MM.1S (cell line): ENCODE results near the gene NACAD.

ENCODE experiments used
- DNase-seq: peaks from one replicate; pipeline ENCODE4 v3.0.0-alpha.2; 2015
- H2AFZ ChIP-seq: fragments of 300-600 bp; sonication (generic); 2 replicates; pipeline ENCODE4 v1.6.0; 2016; ENCODE audit warnings: antibody characterized with exemption, low read length
- H3F3A ChIP-seq: fragments of 300-600 bp; sonication (generic); 2 replicates; pipeline ENCODE4 v1.6.1; 2016; ENCODE audit warnings: mild to moderate bottlenecking, antibody characterized with exemption, low read length, moderate library complexity, mixed read lengths; ENCODE audit not compliant: insufficient read depth
- H3K27ac ChIP-seq: fragments of 300-600 bp; sonication (generic); 2 replicates; pipeline ENCODE4 v1.5.1; 2016; ENCODE audit warnings: mild to moderate bottlenecking, low read length
- H3K27me3 ChIP-seq: fragments of 300-600 bp; sonication (generic); replicated peaks from 2 replicates; pipeline ENCODE4 v1.6.0; 2016; ENCODE audit warnings: low read length; ENCODE audit not compliant: insufficient read depth
- H3K36me3 ChIP-seq: fragments of 300-600 bp; sonication (generic); replicated peaks from 2 replicates; pipeline ENCODE4 v1.6.1; 2016; ENCODE audit warnings: mild to moderate bottlenecking, low read length, mixed read lengths; ENCODE audit not compliant: insufficient read depth
- H3K4me1 ChIP-seq: fragments of 300-600 bp; sonication (generic); 2 replicates; pipeline ENCODE4 v1.6.1; 2016; ENCODE audit warnings: low read length, mixed read lengths
- H3K4me2 ChIP-seq: fragments of 300-600 bp; sonication (generic); 2 replicates; pipeline ENCODE4 v1.6.0; 2016; ENCODE audit warnings: low read depth, low read length
- H3K4me3 ChIP-seq: fragments of 300-600 bp; sonication (generic); 2 replicates; pipeline ENCODE4 v1.5.1; 2016; ENCODE audit warnings: low read length, mixed read lengths
- H3K79me2 ChIP-seq: fragments of 300-600 bp; sonication (generic); 2 replicates; pipeline ENCODE4 v1.6.1; 2016; ENCODE audit warnings: mixed run types, low read length, mixed read lengths
- H3K9ac ChIP-seq: fragments of 300-600 bp; sonication (generic); 2 replicates; pipeline ENCODE4 v1.6.1; 2016; ENCODE audit warnings: low read length, mixed read lengths
- H3K9me2 ChIP-seq: fragments of 300-600 bp; sonication (generic); replicated peaks from 2 replicates; pipeline ENCODE4 v1.6.1; 2016; ENCODE audit warnings: mild to moderate bottlenecking, low read length, mixed read lengths; ENCODE audit not compliant: insufficient read depth
- H3K9me3 ChIP-seq: fragments of 300-600 bp; sonication (generic); replicated peaks from 2 replicates; pipeline ENCODE4 v1.6.1; 2016; ENCODE audit warnings: mild to moderate bottlenecking, low read length, mixed read lengths; ENCODE audit not compliant: insufficient read depth
- H4K20me1 ChIP-seq: fragments of 300-600 bp; sonication (generic); 2 replicates; pipeline ENCODE4 v1.6.1; 2016; ENCODE audit warnings: mild to moderate bottlenecking, low read length, moderate library complexity, mixed read lengths; ENCODE audit not compliant: insufficient read depth
- EZH2 ChIP-seq: fragments of 300-600 bp; sonication (generic); optimal IDR thresholded peaks from 2 replicates; pipeline ENCODE3; 2017; ENCODE audit warnings: low read depth, mild to moderate bottlenecking, antibody characterized with exemption, low read length, mixed read lengths
- EZH2phosphoT487 ChIP-seq: fragments of 300-600 bp; sonication (generic); IDR thresholded peaks from 2 replicates; pipeline ENCODE4 v1.6.1; 2018; ENCODE audit warnings: antibody characterized with exemption, low read length
- TF ChIP-seq, protein P1 (sequence below): fragments of 300-600 bp; sonication (generic); IDR thresholded peaks from 2 replicates; pipeline ENCODE4 v1.5.1; 2016; ENCODE audit warnings: antibody characterized with exemption, low read length, mixed read lengths

Gene NACAD

GRCh38 chr7:45054442-45054841, 34.3 kb downstream of the NACAD start:
- Histone ChIP-seq H2AFZ (no peak overlapping the region), H3K4me3 (no peak overlapping the region), H3K27ac (no peak overlapping the region), H3K9me3 (no peaks in the 10 kb centered on the region), H3K9me2 (no peaks in the 10 kb centered on the region), H3K79me2 (peaks cover 98% of the 10 kb centered on the region), H4K20me1 (peaks cover 18% of the 10 kb centered on the region; the same call in 1 of the 2 replicates), H3K4me2 (no peak overlapping the region), H3K4me1 (0 out of 2 replicates have a peak, but pooled peaks cover 6% of the 10 kb centered on the region), H3F3A (no peaks in the 10 kb centered on the region), H3K27me3 (no peaks in the 10 kb centered on the region), H3K36me3 (peaks cover 12% of the 10 kb centered on the region; the same call in 1 of the 2 replicates), H3K9ac (no peak overlapping the region)
- DNase-seq, result no peak
- TF ChIP-seq, protein P1, sequence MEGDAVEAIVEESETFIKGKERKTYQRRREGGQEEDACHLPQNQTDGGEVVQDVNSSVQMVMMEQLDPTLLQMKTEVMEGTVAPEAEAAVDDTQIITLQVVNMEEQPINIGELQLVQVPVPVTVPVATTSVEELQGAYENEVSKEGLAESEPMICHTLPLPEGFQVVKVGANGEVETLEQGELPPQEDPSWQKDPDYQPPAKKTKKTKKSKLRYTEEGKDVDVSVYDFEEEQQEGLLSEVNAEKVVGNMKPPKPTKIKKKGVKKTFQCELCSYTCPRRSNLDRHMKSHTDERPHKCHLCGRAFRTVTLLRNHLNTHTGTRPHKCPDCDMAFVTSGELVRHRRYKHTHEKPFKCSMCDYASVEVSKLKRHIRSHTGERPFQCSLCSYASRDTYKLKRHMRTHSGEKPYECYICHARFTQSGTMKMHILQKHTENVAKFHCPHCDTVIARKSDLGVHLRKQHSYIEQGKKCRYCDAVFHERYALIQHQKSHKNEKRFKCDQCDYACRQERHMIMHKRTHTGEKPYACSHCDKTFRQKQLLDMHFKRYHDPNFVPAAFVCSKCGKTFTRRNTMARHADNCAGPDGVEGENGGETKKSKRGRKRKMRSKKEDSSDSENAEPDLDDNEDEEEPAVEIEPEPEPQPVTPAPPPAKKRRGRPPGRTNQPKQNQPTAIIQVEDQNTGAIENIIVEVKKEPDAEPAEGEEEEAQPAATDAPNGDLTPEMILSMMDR, result no peak
- no peak for TF ChIP-seq EZH2phosphoT487
- no peak for TF ChIP-seq EZH2

DNA sequence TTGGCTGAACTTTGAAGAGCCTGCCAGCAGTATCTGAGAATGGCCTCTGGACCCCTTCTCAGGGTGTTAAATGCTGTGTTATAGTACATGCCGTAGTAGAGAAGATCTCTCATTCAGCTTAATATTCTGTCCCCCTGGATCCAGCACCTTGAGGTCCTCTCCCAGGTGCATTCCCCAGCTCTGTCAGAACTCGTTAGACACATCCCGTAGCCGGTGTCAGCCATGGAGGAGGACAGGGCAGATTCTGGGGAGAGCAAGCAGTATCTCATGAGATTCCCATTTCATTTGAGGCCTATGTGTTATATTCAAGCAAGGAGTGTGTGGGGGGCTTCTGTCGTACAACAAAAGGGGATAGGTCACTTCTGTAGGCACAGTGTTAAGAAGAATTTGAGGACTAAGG, 34.8 kb downstream of the NACAD start:
- no peak for TF ChIP-seq EZH2phosphoT487
- TF ChIP-seq, protein P1, result no peak
- TF ChIP-seq EZH2, result no peak
- Histone ChIP-seq H3K4me3 (no peak overlapping the region), H4K20me1 (peaks cover 18% of the 10 kb centered on the region; the same call in 1 of the 2 replicates), H3K9me3 (no peaks in the 10 kb centered on the region), H3K4me2 (no peak overlapping the region), H3K27me3 (no peaks in the 10 kb centered on the region), H3K36me3 (peaks cover 12% of the 10 kb centered on the region; the same call in 1 of the 2 replicates), H3K9me2 (no peaks in the 10 kb centered on the region), H3K4me1 (0 out of 2 replicates have a peak, but pooled peaks cover 6% of the 10 kb centered on the region), H3K9ac (no peak overlapping the region), H2AFZ (no peak overlapping the region), H3F3A (no peaks in the 10 kb centered on the region), H3K27ac (no peak overlapping the region), H3K79me2 (peaks cover 98% of the 10 kb centered on the region)
- DNase-seq, result no peak

DNA sequence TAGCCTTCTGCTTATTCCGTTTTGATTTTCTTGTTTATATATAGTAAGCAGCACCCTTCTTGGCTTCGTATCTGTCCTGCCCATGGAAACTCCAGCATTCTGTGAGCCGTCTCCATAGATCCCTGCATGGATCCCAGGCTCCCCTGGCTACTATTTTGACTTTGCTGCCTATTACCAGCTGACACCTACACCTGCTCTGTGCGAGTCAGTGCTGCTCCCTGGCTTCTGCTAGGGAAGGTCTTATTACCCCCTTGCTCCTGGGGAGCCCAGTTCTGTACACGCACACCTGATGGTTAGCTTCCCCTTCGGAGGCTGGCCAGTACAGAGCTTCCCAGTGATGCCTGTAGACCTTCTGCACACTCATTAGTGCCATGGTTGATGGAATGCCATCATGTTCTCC, 35.4 kb downstream of the NACAD start:
- Histone ChIP-seq H3K9me3 (no peaks in the 10 kb centered on the region), H3K4me2 (no peak overlapping the region), H3K4me3 (no peak overlapping the region), H3K27me3 (no peaks in the 10 kb centered on the region), H3K4me1 (0 out of 2 replicates have a peak, but pooled peaks cover 6% of the 10 kb centered on the region), H3F3A (no peaks in the 10 kb centered on the region), H4K20me1 (peaks cover 18% of the 10 kb centered on the region; the same call in 1 of the 2 replicates), H3K27ac (no peak overlapping the region), H3K79me2 (peaks cover 98% of the 10 kb centered on the region), H2AFZ (no peak overlapping the region), H3K9ac (no peak overlapping the region), H3K9me2 (no peaks in the 10 kb centered on the region), H3K36me3 (peaks cover 12% of the 10 kb centered on the region; the same call in 1 of the 2 replicates)
- TF ChIP-seq EZH2phosphoT487 (no peak), EZH2 (no peak)
- TF ChIP-seq, protein P1, result no peak
- DNase-seq, result no peak
